ENCODE measurements around the gene ANXA8L1.
"Not testable (repeated sequence)": the region's sequence is repeated elsewhere in the genome, so short reads cannot be mapped to it uniquely, and the experiment has no call there.

The ANXA8L1 gene, protein sequence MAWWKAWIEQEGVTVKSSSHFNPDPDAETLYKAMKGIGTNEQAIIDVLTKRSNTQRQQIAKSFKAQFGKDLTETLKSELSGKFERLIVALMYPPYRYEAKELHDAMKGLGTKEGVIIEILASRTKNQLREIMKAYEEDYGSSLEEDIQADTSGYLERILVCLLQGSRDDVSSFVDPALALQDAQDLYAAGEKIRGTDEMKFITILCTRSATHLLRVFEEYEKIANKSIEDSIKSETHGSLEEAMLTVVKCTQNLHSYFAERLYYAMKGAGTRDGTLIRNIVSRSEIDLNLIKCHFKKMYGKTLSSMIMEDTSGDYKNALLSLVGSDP

DNA sequence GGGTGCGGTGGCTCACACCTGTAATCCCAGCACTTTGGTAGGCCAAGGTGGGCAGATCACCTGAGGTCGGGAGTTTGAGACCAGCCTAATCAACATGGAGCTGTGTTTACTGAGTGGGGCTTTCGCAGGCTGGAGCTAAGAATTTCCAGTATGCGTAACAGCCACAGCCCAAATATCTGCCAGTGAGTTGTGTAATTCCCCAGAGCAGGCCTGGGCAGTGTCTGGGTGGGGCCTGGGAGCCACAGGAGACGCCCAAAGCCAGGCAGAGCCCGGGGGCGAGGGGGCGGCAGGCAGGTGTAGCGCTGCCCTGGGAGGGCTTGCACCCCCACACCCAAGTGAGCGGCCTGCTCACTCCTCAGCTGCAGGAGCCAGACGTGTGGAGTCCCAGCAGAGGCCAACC is at the start of gene ANXA8L1:
ANXA8L1 (plus strand) TSS at position 371 of the 400 bp plus-strand sequence. CDS start 76 bp downstream, outside the sequence.
- not testable (repeated sequence) for DNase-seq (ENCODE audit: low read depth)

DNA sequence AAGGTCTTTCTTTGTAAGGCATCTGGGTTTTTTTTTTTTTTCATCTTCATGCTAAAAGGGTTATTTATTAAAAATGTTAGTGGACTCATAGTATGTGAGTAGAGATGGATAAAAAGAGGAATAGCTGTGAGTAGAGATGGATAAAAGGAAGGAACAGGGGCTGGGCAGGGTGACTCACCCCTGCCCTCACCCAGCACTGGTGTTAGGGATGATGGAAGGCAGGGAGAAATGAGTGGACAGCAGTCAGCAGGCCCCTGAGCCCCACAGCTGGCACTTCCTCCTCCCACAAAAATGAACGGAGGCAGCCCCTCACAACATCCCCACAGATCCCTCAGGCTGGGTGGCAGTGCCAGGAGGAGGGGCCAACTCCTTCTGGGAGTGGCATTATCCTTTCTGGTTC is 49.5 kb upstream of the ANXA8L1 start:
- DNase-seq (ENCODE audit: low read depth): no peak

DNA sequence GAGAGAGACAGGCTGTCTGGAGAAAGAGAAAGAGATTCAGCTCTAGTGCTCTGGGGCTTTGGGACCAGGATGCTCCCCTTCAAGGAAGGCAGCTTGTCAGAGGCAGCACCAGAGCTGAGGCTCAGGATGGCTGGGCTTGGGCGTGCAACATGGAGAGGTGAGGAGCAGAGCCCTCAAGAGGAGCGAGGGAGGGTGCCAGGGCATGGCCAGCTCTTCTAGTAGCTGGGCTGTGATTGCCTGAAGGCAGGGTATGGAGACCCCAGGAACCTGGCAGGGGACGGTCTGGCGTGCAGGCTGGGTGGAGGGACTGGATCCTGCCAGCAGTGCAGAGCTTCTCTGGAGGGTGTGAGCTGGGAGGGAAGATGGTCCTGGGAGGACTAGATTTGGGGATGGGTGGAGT is 48.6 kb upstream of the ANXA8L1 start:
- no peak for DNase-seq (ENCODE audit: low read depth)

DNA sequence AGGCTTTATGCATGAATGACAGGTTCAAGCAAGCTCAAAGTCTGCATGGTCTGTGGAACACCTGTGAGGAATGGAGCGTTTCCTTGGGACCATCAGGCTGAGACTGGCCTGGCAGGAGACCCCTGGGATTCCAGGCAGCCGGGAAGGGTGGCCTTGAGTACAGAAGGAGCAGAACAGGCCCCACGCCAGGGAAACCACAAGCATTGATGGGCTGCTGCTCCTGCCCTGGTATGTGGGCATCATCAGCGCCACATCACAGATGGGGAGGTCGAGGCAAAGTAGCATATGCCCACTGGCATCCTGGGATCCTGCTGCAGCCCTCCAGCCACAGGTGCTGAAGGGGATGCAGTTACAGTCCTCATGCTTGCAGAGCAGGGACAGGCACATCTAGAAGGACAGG is 47.9 kb upstream of the ANXA8L1 start:
- no peak for DNase-seq (ENCODE audit: low read depth)

DNA sequence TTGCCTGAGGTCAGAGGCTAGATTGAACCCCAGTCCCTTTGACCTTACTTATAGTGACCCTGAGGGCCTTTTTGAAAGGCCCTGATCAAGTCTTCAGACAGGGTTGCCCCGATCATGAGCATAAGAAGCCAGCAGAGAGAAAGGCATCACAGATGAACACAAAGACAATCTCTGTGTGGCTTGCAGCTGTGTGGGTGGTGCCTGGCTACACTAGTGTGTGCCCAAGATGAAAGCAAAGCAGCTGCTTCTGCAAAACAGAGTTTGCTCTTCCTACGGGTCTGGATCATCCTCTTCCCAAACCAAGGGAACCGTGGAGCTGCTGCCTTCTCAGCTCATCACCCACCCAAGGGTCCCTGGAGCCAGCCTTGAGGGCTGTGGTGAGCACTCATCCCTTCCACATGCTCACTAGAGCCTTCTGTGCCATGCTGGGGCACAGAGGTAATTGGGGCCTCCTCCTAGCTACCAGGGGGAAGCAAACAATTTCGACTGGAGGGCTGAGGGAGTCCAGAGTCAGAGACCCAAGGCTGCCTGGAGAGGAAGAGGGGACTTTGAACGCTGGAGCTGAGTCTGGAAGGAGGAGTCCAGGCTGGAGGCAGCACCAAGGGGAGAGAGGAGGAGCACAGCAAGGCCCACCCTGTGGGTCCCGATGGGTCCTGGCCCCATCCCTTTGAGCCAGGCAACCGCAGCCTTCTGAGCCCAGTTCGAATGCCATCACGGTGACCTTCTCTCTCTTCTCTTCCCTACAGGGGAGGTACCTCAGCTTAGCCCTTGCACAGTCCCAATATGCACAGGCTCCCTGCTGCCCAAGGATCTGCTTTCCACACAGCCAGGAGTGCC is 46.5 kb upstream of the ANXA8L1 start:
- DNase-seq (ENCODE audit: low read depth): no peak

DNA sequence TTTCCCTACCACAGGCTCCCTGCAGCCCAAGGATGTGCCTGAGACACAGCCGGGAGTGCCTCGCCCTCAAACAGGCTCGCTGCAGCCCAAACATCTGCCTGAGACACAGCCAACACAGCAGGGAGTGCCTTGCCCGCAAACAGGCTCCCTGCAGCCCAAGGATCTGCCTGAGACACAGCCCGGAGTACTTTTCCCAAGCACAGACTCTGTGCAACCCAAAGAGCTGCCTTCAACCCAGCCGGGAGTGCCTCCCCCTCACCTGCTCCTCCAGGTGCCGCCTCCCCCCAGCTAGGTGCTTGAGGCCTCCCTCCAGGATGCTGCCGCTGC is 45.9 kb upstream of the ANXA8L1 start:
- no peak for DNase-seq (ENCODE audit: low read depth)

DNA sequence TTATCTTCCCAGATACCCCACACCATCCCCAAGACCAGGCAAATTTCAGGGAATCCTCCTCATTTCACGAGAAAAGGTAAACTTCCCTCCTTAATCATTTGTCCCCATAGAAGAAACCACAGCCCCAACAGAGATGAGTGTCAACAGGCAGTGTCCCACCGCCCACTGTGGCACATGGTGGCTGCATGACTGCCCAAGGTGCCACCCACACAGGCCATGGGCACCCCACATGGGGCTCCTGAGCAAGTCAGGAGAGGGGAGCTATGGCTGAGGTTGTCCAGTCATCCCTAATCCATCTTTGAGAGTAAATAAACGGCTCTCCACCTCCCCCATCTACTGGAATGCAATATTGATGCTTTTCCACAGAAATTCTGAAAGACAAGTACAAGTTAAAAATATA is 44.7 kb upstream of the ANXA8L1 start:
- DNase-seq (ENCODE audit: low read depth): no peak

DNA sequence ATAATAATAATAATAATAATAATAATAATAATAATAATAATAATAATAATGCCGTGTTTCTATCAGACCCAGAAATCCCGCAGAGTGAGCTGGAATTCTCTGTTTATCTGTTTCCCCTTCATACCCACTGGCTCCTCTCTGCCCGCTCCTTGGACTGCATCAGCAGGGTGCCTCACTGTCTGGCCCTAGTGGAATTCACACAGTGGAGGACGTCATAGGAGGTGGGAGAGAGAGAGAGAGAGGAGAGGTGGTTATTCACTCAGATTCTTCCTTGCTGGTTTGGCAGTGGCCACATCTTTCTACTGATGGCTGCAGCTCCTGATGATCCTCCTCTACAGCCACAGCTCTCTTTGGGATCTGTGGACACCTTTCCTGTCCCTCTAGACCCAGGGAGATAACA is 10.1 kb upstream of the ANXA8L1 start:
- not testable (repeated sequence) for DNase-seq (ENCODE audit: low read depth)

DNA sequence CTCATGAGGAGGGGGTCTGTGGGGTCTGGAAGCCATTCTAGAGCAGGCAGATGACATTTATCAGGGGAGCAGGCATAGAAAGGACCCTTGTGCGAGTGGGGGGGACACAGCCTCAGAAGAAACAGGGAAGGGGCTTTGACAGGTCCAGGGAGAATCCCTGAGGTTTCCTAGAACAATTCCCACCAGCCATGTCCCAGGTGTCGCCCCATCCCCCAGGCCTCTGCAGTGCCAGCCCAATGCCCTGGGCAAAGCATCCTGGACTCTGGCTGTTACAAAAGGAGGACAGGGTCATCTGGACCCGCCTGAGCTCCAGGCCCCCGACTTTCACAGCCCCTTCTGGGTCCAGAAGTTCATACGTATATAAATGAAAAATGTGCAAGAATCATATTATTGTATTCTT is 8.4 kb upstream of the ANXA8L1 start:
- DNase-seq (ENCODE audit: low read depth): not testable (repeated sequence)

DNA sequence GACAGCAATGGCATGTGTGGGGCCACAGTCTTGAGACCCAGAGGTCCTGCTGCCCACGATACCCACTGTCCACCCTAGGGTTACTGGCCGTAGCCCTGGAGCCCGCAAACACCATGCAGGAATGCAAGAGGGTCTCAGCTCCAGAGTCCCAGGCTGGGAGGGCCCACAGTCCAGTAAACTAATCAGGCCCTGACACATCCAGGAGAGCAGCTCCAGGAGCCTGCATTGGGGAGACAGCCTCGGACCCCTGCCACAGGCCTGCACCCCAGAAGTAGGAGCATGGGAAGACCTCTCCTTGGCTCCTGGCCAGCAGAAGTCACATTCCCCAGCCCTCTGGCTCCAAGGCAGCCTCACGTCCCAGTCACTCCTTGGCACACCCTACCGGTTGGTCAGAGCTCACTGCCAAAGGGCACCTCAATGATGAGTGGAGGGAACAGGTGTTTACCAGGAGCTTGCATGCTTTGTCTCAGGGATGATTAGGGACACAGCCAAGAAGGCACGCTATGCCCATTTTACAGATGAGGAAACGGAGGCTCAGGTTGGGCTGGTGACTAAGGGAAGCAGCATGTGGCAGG is 7.8 kb upstream of the ANXA8L1 start:
- not testable (repeated sequence) for DNase-seq (ENCODE audit: low read depth)

DNA sequence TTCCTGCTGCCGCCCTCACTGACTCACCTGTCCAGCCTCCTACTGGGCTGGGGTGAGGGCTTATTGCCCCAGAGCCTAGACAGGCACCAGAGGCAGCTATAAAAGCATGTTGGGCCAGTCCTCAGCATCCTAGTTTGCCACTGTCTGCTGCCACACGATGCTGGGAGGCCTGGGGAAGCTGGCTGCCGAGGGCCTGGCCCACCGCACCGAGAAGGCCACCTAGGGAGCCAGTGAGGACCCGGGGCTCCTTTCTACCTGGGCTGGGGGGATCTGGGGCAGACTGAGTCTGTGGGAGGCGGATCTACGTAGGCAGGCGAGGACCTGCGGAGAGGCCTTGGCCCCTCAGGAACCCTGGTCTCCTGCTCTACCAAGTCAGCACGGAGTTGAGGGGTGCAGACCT is 6.6 kb upstream of the ANXA8L1 start:
- DNase-seq (ENCODE audit: low read depth): not testable (repeated sequence)

DNA sequence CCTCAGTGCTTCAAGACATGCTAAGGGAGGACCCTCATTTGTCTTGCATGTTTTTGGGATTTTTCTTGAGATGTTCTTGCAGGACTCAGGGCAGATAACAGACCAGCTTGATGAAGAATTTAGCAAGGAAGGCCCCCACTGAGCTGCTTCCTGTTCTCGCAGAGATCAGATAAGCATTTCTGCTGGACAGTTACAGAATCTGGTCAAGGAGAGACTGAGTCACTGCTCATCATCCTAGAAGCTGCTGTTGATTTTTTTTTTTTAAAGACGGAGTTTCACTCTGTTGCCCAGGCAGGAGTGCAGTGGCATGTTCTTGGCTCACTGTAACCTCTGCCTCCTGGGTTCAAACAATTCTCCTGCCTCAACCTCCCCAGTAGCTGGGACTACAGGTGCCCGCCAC is 1.2 kb upstream of the ANXA8L1 start:
- not testable (repeated sequence) for DNase-seq (ENCODE audit: low read depth)

DNA sequence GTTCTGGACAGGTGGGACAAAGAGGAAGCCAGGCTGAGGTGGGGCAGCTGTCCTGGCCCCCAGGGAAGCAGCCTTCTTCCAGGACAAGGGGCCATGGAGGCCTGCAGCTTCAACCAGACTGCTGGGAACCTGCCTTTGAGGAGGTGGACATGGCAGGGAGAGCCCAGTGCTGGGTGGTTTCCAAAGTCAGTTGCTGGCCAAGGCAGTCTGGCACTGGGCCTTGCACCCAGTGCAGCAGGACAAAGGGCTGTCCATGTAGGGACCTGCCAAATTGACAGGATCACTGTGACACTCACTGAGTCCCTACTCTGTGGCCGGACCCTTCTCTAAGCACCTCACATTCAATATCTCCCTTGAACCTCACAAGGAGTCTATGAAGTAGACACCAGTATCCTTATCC is 1.4 kb downstream of the ANXA8L1 start:
- not testable (repeated sequence) for DNase-seq (ENCODE audit: low read depth)

DNA sequence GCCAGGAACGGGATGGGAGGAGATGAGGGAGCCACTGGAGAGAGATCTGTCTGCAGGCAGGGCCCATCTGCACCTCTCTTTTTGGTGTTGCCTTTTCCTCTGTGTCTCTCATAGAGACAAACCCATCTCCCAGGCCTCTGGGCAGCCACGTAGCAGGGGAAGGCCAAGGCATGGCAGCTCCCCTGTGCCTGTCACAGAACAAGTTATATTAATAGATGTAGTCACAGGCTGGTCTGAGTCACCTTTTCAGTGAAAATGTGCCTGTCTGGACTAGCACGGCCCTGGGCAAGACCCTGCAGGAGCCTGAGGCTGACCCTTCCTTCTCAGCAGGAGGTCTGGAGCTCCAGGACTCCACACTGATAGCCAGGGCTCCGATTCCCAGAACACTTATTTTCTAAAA is 2.1 kb downstream of the ANXA8L1 start:
- not testable (repeated sequence) for DNase-seq (ENCODE audit: low read depth)

DNA sequence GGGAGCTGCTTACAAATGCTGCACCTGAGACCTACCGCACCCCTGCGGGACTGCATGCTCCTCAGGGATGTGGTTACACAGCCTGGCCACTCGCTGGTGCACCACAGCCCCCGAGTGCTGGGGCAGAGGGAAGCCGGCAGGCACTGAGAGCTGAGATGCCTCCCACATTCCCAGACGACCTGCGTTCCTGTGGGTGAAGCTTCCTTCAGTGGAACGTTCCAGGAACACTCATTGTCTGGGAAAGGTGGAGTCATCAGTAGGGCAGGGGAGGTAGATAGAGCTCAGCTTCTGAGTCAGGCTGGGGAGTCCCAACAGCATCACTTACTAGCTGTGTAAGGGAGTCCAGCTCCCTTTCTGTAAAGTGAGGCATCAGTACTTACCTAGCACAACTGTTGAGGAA is 2.5 kb downstream of the ANXA8L1 start:
- DNase-seq (ENCODE audit: low read depth): not testable (repeated sequence)

DNA sequence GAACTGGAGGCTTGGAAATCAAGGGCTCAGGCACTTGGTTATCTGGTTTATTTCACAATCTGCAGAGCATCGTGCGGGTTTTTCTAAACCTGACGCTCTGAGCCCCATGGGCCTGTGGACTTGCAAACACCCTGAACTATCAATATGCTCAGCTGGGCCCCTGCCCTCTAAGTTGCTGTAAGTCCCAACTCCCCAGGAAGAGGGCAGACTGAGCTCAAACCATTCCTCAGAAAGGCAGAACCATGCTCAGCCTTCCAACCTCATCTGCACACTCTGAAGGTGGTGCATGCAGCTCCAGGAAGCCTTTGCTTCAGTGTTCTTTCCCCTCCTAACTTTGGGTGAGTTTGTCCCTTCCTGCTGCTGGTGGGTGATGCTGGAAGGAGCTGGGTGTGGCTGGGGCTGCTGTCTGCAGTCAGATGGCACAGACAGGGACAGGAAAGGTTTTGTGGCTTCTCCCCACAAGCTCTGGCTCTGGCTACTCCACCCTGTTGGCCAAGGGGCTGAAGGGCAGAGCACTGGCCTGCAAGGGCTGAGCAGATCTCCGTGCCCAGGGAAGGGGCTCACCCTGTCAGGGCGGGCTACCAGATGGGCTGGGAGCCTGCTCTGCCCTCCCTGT is 3.8 kb downstream of the ANXA8L1 start:
- DNase-seq (ENCODE audit: low read depth): not testable (repeated sequence)

DNA sequence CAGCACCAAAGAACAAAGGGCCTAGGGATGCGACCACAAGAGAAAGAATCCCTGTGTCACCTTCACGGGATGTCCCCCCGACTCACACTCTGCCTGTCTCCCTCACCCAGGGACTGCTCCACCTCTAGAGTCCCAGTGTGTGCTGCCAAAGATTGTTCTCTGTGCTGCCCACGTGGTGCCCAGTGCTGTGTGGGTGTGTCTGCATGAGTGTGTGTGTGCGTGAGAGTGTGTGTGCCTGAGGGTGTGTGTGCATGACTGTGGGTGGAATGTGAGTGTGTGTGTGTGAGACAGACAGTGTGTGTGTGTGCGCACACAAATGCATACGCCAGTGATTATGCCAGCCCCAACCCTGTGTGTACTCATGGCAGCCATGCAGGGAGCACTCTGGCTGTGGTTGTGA is 10.3 kb downstream of the ANXA8L1 start:
- not testable (repeated sequence) for DNase-seq (ENCODE audit: low read depth)

DNA sequence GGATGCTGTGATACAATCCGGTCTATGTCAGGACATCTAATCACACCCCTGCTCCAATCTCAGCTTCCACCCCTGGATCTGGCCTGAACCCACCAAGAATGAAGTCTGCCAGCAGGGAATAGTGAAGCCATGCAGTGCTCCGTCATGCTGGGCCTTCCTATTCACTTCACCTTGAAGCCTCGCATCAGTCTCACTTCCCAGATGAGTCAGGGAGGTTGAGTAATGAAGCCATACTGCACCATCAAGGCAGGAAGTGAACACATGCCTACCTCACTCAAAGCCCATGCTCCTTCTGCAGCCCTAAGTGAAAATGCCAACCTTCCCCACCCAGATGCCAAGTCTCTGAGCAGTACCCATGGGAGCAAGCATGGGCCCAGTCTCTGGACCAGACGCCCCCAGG is 11.1 kb downstream of the ANXA8L1 start:
- DNase-seq (ENCODE audit: low read depth): not testable (repeated sequence)

DNA sequence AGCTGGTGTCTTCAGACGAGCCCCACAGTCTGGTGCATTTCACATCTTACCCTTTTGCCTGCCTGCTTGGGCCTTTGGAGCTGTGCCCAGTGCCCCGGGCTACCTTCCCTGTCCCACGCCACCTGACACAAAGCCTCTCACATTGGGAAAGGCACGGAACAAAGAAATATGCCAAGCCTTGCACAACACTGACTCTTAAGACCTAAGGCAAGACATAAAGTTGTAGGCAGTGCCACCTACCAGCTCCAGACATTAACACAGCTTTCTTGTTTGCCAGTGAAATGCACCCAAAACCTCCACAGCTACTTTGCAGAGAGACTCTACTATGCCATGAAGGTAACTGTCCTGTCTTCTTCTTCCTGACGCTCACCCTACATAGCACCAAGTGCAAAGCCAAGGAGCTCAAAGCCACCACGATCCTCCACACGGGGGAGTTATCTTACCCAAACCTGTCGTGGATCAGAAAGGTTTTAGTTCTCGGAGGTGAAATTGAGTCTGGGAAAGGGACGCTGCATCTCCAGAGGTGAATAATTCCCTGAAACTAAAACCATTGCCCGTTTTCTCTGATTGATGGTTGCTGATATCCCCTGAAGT is 11.8 kb downstream of the ANXA8L1 start:
- DNase-seq (ENCODE audit: low read depth): not testable (repeated sequence)

DNA sequence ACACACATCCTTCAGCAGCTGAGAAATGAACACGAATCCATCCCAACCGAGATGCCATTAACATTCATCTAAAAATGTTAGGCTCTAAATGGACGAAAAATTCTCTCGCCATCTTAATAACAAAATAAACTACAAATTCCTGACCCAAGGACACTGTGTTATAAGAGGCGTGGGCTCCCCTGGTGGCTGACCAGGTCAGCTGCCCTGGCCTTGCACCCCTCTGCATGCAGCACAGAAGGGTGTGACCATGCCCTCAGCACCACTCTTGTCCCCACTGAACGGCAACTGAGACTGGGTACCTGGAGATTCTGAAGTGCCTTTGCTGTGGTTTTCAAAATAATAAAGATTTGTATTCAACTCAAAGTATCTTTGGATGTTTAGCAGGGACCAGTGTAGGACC is 15.8 kb downstream of the ANXA8L1 start:
- not testable (repeated sequence) for DNase-seq (ENCODE audit: low read depth)

DNA sequence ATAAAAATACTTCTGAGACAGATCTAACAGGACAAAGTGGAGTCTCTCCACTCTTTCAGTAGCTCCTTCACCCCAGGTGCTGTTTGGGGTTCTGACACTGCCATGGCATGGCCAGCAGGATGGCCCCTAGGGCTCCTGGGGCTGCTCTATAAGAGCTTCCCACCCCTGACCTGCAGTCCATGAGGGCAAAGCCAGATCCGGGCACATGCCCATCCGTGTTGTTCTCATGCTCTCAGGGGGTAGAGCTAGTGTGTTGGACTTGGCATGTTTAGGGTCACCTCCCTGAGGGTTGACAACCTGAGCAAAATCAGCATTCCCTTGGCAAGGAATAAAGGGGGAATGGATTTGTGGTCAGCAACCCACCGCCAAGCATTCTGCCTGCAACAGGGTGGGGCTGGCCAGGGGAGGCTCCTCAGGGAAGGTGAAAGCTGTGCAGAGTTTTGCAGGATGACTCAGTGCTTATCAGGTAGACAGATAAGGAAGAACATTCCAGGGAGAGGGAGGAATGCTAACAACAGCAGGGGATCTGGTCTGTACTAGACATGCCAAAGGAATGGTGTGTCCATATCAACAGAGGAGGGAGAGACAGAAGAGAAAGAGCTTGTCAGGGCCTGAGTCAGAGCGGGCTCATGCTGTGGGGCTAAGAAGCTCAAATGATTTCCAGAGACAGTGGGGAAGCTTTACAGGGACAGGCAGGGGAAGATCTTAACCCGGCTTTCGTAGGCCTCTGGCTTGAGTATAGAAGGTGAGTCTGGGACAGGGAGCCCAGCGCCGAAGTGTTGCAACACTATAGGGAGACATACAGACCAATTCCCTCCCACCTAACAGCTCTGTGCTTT is 21.1 kb downstream of the ANXA8L1 start:
- peak; percentile 67 for DNase-seq (ENCODE audit: low read depth)
